ENCODE data around the gene SLC35F2.

The SLC35F2 gene

DNA sequence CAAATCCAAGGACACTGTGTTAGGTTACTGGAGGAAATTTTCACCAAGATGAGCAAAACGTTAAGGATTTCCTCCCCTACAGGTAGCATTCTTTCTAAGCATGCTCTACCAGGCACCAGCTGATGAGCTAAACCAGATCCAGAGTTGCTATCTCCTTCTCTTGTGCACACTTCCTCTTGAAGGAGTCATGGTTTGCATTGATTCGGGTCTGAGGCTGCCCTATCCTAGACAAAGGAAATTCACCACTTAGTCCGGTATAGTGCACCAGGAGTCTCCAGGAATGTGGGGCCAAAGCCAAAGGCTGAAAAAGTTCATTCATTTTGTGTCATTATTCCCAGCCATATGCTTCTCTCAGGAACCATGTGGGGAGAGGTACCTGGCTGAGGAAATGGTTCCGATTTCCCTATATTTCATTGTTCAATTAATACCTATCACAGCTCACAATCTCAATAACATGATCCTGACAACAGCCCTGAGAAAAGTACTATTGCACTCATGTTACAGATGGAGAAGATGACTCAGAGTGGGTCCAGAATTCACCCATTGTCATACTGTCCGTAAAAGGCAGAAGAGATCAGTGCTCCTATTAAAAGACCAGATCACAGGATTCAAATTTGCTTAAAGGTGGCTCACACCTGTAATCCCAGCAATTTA lies 39.1 kb downstream of the SLC35F2 start:
- DNase-seq: no peak
- no peak overlapping the region for H3K9ac ChIP-seq (ENCODE audit: low read length)
- no peaks in the 10 kb centered on the region for H3K27me3 ChIP-seq (replicated peaks; ENCODE audit: insufficient read depth, low read length)
- no peaks in the 10 kb centered on the region for H3K9me3 ChIP-seq (replicated peaks; ENCODE audit: insufficient read depth, low read length)
- H4K20me1 ChIP-seq (ENCODE audit: insufficient read depth, low read length): peaks cover 6% of the 10 kb centered on the region; the same call in 1 of the 2 replicates
- H3K4me2 ChIP-seq (ENCODE audit: low read depth, low read length): no peak overlapping the region
- no peaks in the 10 kb centered on the region for H3K9me2 ChIP-seq (replicated peaks; ENCODE audit: insufficient read depth, low read length)
- no peak overlapping the region for H2AFZ ChIP-seq (ENCODE audit: low read length)
- no peak for TF ChIP-seq EZH2 (optimal IDR thresholded peaks at IDR 0.05; ENCODE audit: low read depth, low read length)
- TF ChIP-seq, protein P1, sequence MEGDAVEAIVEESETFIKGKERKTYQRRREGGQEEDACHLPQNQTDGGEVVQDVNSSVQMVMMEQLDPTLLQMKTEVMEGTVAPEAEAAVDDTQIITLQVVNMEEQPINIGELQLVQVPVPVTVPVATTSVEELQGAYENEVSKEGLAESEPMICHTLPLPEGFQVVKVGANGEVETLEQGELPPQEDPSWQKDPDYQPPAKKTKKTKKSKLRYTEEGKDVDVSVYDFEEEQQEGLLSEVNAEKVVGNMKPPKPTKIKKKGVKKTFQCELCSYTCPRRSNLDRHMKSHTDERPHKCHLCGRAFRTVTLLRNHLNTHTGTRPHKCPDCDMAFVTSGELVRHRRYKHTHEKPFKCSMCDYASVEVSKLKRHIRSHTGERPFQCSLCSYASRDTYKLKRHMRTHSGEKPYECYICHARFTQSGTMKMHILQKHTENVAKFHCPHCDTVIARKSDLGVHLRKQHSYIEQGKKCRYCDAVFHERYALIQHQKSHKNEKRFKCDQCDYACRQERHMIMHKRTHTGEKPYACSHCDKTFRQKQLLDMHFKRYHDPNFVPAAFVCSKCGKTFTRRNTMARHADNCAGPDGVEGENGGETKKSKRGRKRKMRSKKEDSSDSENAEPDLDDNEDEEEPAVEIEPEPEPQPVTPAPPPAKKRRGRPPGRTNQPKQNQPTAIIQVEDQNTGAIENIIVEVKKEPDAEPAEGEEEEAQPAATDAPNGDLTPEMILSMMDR (IDR thresholded peaks at IDR 0.05; ENCODE audit: low read length): no peak
- no peak overlapping the region for H3K4me3 ChIP-seq (ENCODE audit: low read length)
- H3K27ac ChIP-seq (ENCODE audit: low read length): no peak overlapping the region
- H3K4me1 ChIP-seq (ENCODE audit: low read length): no peaks in the 10 kb centered on the region
- no peaks in the 10 kb centered on the region for H3K36me3 ChIP-seq (replicated peaks; ENCODE audit: insufficient read depth, low read length)
- peaks cover 89% of the 10 kb centered on the region for H3K79me2 ChIP-seq (ENCODE audit: low read length)
- no peaks in the 10 kb centered on the region for H3F3A ChIP-seq (ENCODE audit: insufficient read depth, low read length)

DNA sequence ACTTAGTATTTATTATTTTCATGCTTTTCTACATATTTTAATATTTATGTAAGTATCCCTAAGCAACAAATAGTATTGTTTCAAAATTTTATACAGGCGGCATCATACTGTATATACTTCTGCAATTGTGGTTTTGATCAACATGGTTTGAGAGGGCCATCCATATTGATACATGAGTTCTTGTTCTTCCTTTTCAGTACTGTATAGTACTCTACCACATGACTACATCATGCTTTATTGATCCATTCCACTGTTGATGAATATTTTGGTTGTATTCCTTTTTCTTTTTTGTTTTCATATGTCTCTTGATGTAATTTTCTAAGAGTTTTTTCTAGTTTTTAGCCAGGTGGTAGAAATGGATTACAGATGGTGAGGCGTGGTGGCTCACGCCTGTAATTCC lies 40.1 kb downstream of the SLC35F2 start:
- no peak for DNase-seq
- no peaks in the 10 kb centered on the region for H3K36me3 ChIP-seq (replicated peaks; ENCODE audit: insufficient read depth, low read length)
- TF ChIP-seq, protein P1 (IDR thresholded peaks at IDR 0.05; ENCODE audit: low read length): no peak
- TF ChIP-seq EZH2 (optimal IDR thresholded peaks at IDR 0.05; ENCODE audit: low read depth, low read length) (no peak), EZH2phosphoT487 (IDR thresholded peaks at IDR 0.05; ENCODE audit: low read length) (no peak)
- H4K20me1 ChIP-seq (ENCODE audit: insufficient read depth, low read length): peaks cover 6% of the 10 kb centered on the region; the same call in 1 of the 2 replicates
- no peak overlapping the region for H3K4me2 ChIP-seq (ENCODE audit: low read depth, low read length)
- no peak overlapping the region for H3K4me3 ChIP-seq (ENCODE audit: low read length)
- H3K79me2 ChIP-seq (ENCODE audit: low read length): peaks cover 84% of the 10 kb centered on the region
- no peaks in the 10 kb centered on the region for H3K9me2 ChIP-seq (replicated peaks; ENCODE audit: insufficient read depth, low read length)
- H3K9me3 ChIP-seq (replicated peaks; ENCODE audit: insufficient read depth, low read length): no peaks in the 10 kb centered on the region
- H3K27me3 ChIP-seq (replicated peaks; ENCODE audit: insufficient read depth, low read length): no peaks in the 10 kb centered on the region
- H3F3A ChIP-seq (ENCODE audit: insufficient read depth, low read length): no peaks in the 10 kb centered on the region
- H3K27ac ChIP-seq (ENCODE audit: low read length): no peak overlapping the region
- H2AFZ ChIP-seq (ENCODE audit: low read length): no peak overlapping the region
- H3K4me1 ChIP-seq (ENCODE audit: low read length): no peaks in the 10 kb centered on the region
- no peak overlapping the region for H3K9ac ChIP-seq (ENCODE audit: low read length)

DNA sequence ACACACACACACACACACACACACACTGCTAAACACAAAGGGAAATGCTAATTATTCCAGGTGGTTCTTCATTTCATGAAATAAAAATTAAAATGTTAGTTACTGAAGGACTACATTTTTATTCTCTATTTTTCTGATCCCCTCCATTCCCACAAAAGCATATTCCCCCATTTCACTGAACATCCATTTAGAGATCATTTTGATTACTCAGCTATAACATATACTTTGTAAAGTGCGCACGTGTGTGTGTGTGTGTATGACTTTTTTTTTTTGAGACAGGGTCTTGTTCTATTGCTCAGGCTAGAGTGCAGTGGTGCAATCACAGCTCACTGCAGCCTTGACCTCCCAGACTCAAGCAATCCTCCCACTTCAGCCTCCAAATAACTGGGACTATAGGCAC lies 42.6 kb downstream of the SLC35F2 start:
- no peaks in the 10 kb centered on the region for H3K4me1 ChIP-seq (ENCODE audit: low read length)
- no peak overlapping the region for H3K9ac ChIP-seq (ENCODE audit: low read length)
- H3K4me2 ChIP-seq (ENCODE audit: low read depth, low read length): no peak overlapping the region
- H3F3A ChIP-seq (ENCODE audit: insufficient read depth, low read length): no peaks in the 10 kb centered on the region
- TF ChIP-seq, protein P1 (IDR thresholded peaks at IDR 0.05; ENCODE audit: low read length): no peak
- no peak for TF ChIP-seq EZH2phosphoT487 (IDR thresholded peaks at IDR 0.05; ENCODE audit: low read length)
- TF ChIP-seq EZH2 (optimal IDR thresholded peaks at IDR 0.05; ENCODE audit: low read depth, low read length): no peak
- DNase-seq: no peak
- peaks cover 61% of the 10 kb centered on the region for H3K79me2 ChIP-seq (ENCODE audit: low read length)
- peaks cover 6% of the 10 kb centered on the region; the same call in 1 of the 2 replicates for H4K20me1 ChIP-seq (ENCODE audit: insufficient read depth, low read length)
- no peaks in the 10 kb centered on the region for H3K36me3 ChIP-seq (replicated peaks; ENCODE audit: insufficient read depth, low read length)
- no peak overlapping the region for H3K27ac ChIP-seq (ENCODE audit: low read length)
- H3K27me3 ChIP-seq (replicated peaks; ENCODE audit: insufficient read depth, low read length): no peaks in the 10 kb centered on the region
- no peaks in the 10 kb centered on the region for H3K9me2 ChIP-seq (replicated peaks; ENCODE audit: insufficient read depth, low read length)
- no peak overlapping the region for H2AFZ ChIP-seq (ENCODE audit: low read length)
- no peak overlapping the region for H3K4me3 ChIP-seq (ENCODE audit: low read length)
- no peaks in the 10 kb centered on the region for H3K9me3 ChIP-seq (replicated peaks; ENCODE audit: insufficient read depth, low read length)

Data from MM.1S (cell line).